Astrocyte of the cerebellum (primary cell): ENCODE data around the gene LRRFIP1.

ENCODE experiments used
- DNase-seq: peaks from one replicate; pipeline ENCODE4 v3.0.0-alpha.2; 2011; ENCODE audit warnings: low read depth
- H3K4me3 ChIP-seq: 2 replicates; pipeline ENCODE4 v1.5.1; 2011; ENCODE audit warnings: mild to moderate bottlenecking, low read depth, low read length, moderate library complexity
- CTCF ChIP-seq: IDR thresholded peaks from 2 replicates; pipeline ENCODE4 v1.5.1; 2012; ENCODE audit warnings: low read length, low read depth, moderate library complexity, mild to moderate bottlenecking; ENCODE audit errors: missing control alignments
- in situ Hi-C: cut with HindIII; loops from 2 replicates; pipeline ENCODE4 v1.10.0; 2017; ENCODE audit warnings: low sequenced_read_pairs

Gene LRRFIP1

GRCh38 chr2:237643066-237643465 is 15.7 kb downstream of the LRRFIP1 start:
- no peak for DNase-seq
- in situ Hi-C loops = no loop called here
- no peak overlapping the region for H3K4me3 ChIP-seq
- no peak for TF ChIP-seq CTCF

GRCh38 chr2:237643582-237644380 is 16.4 kb downstream of the LRRFIP1 start:
- H3K4me3 ChIP-seq = no peak overlapping the region
- no peak for TF ChIP-seq CTCF
- in situ Hi-C loops = no loop called here
- DNase-seq = no peak

GRCh38 chr2:237644381-237644703 is 17.0 kb downstream of the LRRFIP1 start:
- no peak overlapping the region for H3K4me3 ChIP-seq
- in situ Hi-C loops = no loop called here
- no peak for TF ChIP-seq CTCF
- DNase-seq = no peak

- H3K4me3 ChIP-seq = no peak overlapping the region
- DNase-seq = no peak
- in situ Hi-C loops = no loop called here
- no peak for TF ChIP-seq CTCF
These were observed 17.9 kb downstream of the LRRFIP1 start for GRCh38 chr2:237645261-237645660.

GRCh38 chr2:237647176-237648015 is 20.0 kb downstream of the LRRFIP1 start:
- no peak for TF ChIP-seq CTCF
- no peak for DNase-seq
- in situ Hi-C loops = no loop called here
- no peak overlapping the region for H3K4me3 ChIP-seq

GRCh38 chr2:237648016-237648381 is 20.6 kb downstream of the LRRFIP1 start:
- no peak overlapping the region for H3K4me3 ChIP-seq
- DNase-seq = no peak
- in situ Hi-C loops = no loop called here
- no peak for TF ChIP-seq CTCF
